Measurements from ENCODE around the gene TSPEAR.

The TSPEAR gene

DNA sequence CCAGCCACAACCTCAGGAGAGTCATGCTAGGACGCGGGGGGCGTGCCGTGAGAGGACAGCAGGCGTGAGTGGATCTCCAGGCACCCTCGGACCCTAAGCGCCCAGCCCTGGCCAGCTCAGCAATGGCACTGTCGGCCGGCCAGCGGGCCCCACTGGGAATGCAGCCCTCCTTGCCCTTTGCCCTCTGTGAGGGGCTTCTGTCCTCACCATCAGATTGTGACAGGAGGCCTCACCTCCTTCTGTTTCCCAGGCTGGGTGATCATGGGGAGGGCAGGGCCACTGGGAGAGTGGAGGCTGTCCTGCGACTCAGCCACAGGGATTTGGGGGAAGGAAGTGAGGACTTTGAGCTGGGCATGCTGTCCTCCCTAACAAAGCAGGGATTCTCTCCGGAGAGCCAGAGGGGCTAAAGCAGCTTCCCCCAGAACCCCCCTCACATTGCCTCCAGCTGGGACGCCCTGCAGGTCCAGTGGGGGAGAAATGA lies 262.7 kb downstream of the TSPEAR start:
- no peak for TF ChIP-seq SIN3A (IDR thresholded peaks at IDR 0.05; ENCODE audit: borderline replicate concordance, insufficient read depth, low read length)
- TF ChIP-seq, protein P1, sequence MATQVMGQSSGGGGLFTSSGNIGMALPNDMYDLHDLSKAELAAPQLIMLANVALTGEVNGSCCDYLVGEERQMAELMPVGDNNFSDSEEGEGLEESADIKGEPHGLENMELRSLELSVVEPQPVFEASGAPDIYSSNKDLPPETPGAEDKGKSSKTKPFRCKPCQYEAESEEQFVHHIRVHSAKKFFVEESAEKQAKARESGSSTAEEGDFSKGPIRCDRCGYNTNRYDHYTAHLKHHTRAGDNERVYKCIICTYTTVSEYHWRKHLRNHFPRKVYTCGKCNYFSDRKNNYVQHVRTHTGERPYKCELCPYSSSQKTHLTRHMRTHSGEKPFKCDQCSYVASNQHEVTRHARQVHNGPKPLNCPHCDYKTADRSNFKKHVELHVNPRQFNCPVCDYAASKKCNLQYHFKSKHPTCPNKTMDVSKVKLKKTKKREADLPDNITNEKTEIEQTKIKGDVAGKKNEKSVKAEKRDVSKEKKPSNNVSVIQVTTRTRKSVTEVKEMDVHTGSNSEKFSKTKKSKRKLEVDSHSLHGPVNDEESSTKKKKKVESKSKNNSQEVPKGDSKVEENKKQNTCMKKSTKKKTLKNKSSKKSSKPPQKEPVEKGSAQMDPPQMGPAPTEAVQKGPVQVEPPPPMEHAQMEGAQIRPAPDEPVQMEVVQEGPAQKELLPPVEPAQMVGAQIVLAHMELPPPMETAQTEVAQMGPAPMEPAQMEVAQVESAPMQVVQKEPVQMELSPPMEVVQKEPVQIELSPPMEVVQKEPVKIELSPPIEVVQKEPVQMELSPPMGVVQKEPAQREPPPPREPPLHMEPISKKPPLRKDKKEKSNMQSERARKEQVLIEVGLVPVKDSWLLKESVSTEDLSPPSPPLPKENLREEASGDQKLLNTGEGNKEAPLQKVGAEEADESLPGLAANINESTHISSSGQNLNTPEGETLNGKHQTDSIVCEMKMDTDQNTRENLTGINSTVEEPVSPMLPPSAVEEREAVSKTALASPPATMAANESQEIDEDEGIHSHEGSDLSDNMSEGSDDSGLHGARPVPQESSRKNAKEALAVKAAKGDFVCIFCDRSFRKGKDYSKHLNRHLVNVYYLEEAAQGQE (IDR thresholded peaks at IDR 0.05; ENCODE audit: insufficient read depth in 1 of 2, low read depth in 2 of 2, low read length in 2 of 2) = no peak
- no peak for TF ChIP-seq TAF1 (IDR thresholded peaks at IDR 0.05; ENCODE audit: borderline replicate concordance, insufficient read depth, low read length)
- no peak for TF ChIP-seq FOXP2 (optimal IDR thresholded peaks at IDR 0.05; ENCODE audit: borderline replicate concordance, extremely low read depth, extremely low read length, insufficient read depth)
- no peak for TF ChIP-seq POLR2AphosphoS5 (IDR thresholded peaks at IDR 0.05; ENCODE audit: low read depth, low read length)

Data from PFSK-1 (cell line).